Suprapubic skin (tissue), 4 donors: ENCODE measurements around the gene GNAL. TPM values are rescaled to one million over a fixed set of nuclear protein-coding genes. Genes with fewer than 3 reads are reported as not detected.

Experiments used
- DNase-seq, 2 donors: peaks; one replicate each; pipeline ENCODE4 v3.0.0-alpha.2; 2019; ENCODE audit warnings: low spot score in 2 of 2
- H3K27ac ChIP-seq: fragments of 200-600 bp; sonication (generic); one replicate; pipeline ENCODE4 v1.5.1; 2019
- H3K27me3 ChIP-seq: fragments of 200-600 bp; sonication (generic); one replicate; pipeline ENCODE4 v1.5.1; 2019
- H3K36me3 ChIP-seq: fragments of 200-600 bp; sonication (generic); one replicate; pipeline ENCODE4 v1.5.1; 2019
- H3K4me1 ChIP-seq: fragments of 200-600 bp; sonication (generic); one replicate; pipeline ENCODE4 v1.5.1; 2019
- H3K4me3 ChIP-seq: fragments of 200-600 bp; sonication (generic); one replicate; pipeline ENCODE4 v1.5.1; 2019; ENCODE audit warnings: mild to moderate bottlenecking
- H3K9me3 ChIP-seq: fragments of 200-600 bp; sonication (generic); one replicate; pipeline ENCODE4 v1.5.1; 2019
- EP300 ChIP-seq: sonication (generic); formaldehyde crosslinking; IDR thresholded peaks from one replicate; pipeline ENCODE4 v1.6.1; 2017; ENCODE audit warnings: antibody characterized with exemption
- POLR2A ChIP-seq, 2 donors: fragments of 450-650 bp; IDR thresholded peaks; one replicate each; pipeline ENCODE4 v1.6.1; 2017; ENCODE audit warnings: antibody characterized with exemption in 2 of 2, mild to moderate bottlenecking in 2 of 2, moderate library complexity in 2 of 2
- POLR2AphosphoS5 ChIP-seq, 3 donors: sonication (generic); formaldehyde crosslinking; IDR thresholded peaks; one replicate each; pipeline ENCODE4 v1.6.1; 2017; ENCODE audit warnings: antibody characterized with exemption in 3 of 3
- WGBS: methylation state at CpG from one replicate; pipeline ENCODE4 v1.1.5; 2018; 5-methylcytosine and 5-hydroxymethylcytosine counted together
- total RNA-seq, 4 donors: library from RNA; depleted of rRNA; stranded (reverse); fragments of >200 nt; gene quantifications; one replicate each; pipeline ENCODE4 v1.1.0, GENCODE V29; 2016
- TF ChIP-seq, protein P1 (sequence below), 2 donors: fragments of 200-600 bp in 1 of 2; fragments of 450-650 bp in 1 of 2; sonication (generic) in 1 of 2; IDR thresholded peaks; one replicate each; pipeline ENCODE4 v1.5.1; 2016 to 2019; ENCODE audit warnings: antibody characterized with exemption in 2 of 2, mild to moderate bottlenecking in 1 of 2, moderate library complexity in 1 of 2

GNAL gene
- total RNA-seq, 4 donors from 2014 or later: 8.7 to 17.2 (median 15.0) TPM

DNA sequence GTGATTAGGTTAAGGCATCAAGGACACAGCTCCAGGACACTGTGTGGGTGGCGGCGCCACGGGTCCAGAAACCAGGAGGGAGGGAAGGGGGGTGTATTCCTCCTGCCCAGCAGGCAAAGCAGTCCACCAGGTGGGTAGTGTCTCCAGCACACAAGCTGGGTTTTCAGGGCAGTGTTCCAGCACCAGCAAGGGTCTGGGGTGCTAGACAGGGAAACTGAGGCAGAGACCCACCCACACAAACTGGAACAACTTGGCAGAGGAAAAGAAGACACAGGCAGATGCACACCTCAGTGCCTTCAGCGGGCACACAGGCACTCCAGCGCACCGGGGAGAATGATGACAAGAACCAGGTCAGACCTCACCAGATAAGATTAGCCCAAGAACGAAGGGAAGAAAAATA lies 28.4 kb upstream of the GNAL start:
- Histone ChIP-seq H3K4me3 (no peak overlapping the region), H3K9me3 (no peaks in the 10 kb centered on the region), H3K36me3 (no peaks in the 10 kb centered on the region), H3K4me1 (peaks cover under 1% of the 10 kb centered on the region), H3K27ac (no peak overlapping the region), H3K27me3 (peaks cover 13% of the 10 kb centered on the region)
- 94% methylated on average over 7 of the region's 7 CpGs for WGBS
- no peak for DNase-seq
- TF ChIP-seq EP300 (no peak), POLR2A (IDR thresholded peaks at IDR 0.05) (no peak), POLR2AphosphoS5 (IDR thresholded peaks at IDR 0.05) (no peak)
- TF ChIP-seq, protein P1, sequence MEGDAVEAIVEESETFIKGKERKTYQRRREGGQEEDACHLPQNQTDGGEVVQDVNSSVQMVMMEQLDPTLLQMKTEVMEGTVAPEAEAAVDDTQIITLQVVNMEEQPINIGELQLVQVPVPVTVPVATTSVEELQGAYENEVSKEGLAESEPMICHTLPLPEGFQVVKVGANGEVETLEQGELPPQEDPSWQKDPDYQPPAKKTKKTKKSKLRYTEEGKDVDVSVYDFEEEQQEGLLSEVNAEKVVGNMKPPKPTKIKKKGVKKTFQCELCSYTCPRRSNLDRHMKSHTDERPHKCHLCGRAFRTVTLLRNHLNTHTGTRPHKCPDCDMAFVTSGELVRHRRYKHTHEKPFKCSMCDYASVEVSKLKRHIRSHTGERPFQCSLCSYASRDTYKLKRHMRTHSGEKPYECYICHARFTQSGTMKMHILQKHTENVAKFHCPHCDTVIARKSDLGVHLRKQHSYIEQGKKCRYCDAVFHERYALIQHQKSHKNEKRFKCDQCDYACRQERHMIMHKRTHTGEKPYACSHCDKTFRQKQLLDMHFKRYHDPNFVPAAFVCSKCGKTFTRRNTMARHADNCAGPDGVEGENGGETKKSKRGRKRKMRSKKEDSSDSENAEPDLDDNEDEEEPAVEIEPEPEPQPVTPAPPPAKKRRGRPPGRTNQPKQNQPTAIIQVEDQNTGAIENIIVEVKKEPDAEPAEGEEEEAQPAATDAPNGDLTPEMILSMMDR (IDR thresholded peaks at IDR 0.05): no peak

GRCh38 chr18:11661430-11661829 lies 27.6 kb upstream of the GNAL start:
- H3K27me3 ChIP-seq: peaks cover 13% of the 10 kb centered on the region
- H3K4me1 ChIP-seq: no peaks in the 10 kb centered on the region
- no peak overlapping the region for H3K4me3 ChIP-seq
- WGBS: 84% methylated on average over 5 of the region's 5 CpGs
- no peaks in the 10 kb centered on the region for H3K36me3 ChIP-seq
- TF ChIP-seq, protein P1 (IDR thresholded peaks at IDR 0.05): no peak
- TF ChIP-seq POLR2A (IDR thresholded peaks at IDR 0.05) (no peak), EP300 (no peak), POLR2AphosphoS5 (IDR thresholded peaks at IDR 0.05) (no peak)
- no peak for DNase-seq
- H3K9me3 ChIP-seq: no peaks in the 10 kb centered on the region
- no peak overlapping the region for H3K27ac ChIP-seq

DNA sequence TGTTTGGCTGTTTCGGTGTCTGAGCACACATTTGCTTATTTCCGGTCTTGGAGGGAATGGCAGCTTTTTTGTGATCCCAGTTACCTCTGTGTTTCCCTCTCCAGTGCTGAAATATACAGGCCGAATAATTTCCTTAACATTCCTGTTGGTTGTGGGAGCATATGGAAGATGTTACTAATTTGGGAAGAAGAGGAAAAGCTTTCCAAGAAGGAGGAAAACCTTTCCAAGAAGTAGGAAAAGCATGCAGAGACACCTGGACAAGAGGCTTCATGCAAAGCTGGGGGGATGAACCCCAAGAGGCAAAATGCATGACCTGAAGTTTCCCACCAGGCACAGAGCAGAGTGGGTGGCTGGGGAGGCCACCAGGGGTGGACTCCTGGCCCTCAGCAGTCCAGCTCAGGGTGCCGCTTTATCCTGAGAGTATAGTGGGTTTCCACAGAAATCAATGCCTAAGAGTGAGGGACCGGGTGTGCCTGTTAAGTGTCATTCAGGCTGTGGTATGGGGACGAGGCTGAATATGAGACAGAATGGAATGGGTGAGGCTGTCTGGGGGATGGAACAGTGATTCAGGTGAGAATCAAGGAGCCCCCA lies 25.5 kb upstream of the GNAL start:
- no peaks in the 10 kb centered on the region for H3K36me3 ChIP-seq
- WGBS: 72% methylated on average over 6 of the region's 6 CpGs
- no peak overlapping the region for H3K4me3 ChIP-seq
- H3K27me3 ChIP-seq: peaks cover 13% of the 10 kb centered on the region
- TF ChIP-seq POLR2A (IDR thresholded peaks at IDR 0.05) (no peak), EP300 (no peak), POLR2AphosphoS5 (IDR thresholded peaks at IDR 0.05) (no peak)
- TF ChIP-seq, protein P1 (IDR thresholded peaks at IDR 0.05): no peak
- no peak overlapping the region for H3K27ac ChIP-seq
- DNase-seq: no peak
- H3K4me1 ChIP-seq: no peaks in the 10 kb centered on the region
- H3K9me3 ChIP-seq: no peaks in the 10 kb centered on the region

DNA sequence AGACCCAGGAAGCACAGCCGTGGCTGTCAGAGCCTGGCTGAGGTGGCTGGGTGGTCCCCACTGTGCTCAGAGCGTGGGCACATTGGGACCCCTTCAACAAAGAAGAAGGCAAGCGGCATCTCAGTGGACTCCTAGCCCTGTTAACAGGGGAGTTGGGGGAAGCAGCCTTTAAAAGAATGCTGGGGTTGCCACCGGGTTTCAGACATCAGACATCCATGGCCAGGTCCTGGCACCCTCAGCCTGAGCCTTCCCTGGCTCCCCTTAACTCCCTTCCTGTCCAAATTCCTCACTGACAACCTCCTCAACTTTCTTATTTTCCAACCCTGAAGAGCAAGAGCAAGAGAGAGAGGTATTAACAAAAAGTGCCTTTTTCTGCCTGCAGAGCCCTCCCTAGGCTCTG lies 24.8 kb upstream of the GNAL start:
- Histone ChIP-seq H3K27ac (no peak overlapping the region), H3K36me3 (no peaks in the 10 kb centered on the region), H3K4me1 (peaks cover 3% of the 10 kb centered on the region), H3K4me3 (no peak overlapping the region), H3K27me3 (peaks cover 10% of the 10 kb centered on the region), H3K9me3 (no peaks in the 10 kb centered on the region)
- no peak for DNase-seq
- 84% methylated on average over 4 of the region's 4 CpGs for WGBS
- TF ChIP-seq, protein P1 (IDR thresholded peaks at IDR 0.05): no peak
- TF ChIP-seq POLR2AphosphoS5 (IDR thresholded peaks at IDR 0.05) (no peak), EP300 (no peak), POLR2A (IDR thresholded peaks at IDR 0.05) (no peak)

DNA sequence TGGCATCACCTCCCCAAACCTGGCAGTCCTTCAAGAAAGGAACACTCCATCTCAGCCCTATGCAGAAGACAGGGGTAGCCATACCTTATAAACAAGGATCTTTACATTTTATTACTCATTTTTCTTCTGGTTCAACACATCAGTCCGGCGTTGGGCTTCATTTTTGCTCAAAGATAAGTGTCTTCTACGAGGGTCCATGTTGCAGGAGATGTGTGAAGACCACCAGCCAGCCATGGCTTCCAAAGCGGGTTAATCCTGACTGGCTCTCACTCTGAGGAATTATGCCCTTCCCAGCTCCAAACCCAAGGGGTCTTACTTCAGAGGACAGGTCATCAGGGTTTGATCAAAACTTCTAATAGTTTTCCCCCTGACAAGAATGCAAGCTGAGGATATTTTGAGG lies 23.9 kb upstream of the GNAL start:
- no peaks in the 10 kb centered on the region for H3K36me3 ChIP-seq
- no peaks in the 10 kb centered on the region for H3K9me3 ChIP-seq
- H3K4me1 ChIP-seq: peaks cover 10% of the 10 kb centered on the region
- no peak for TF ChIP-seq POLR2A (IDR thresholded peaks at IDR 0.05)
- peaks cover 7% of the 10 kb centered on the region for H3K27me3 ChIP-seq
- no peak for DNase-seq
- 75% methylated on average over 4 of the region's 4 CpGs for WGBS
- no peak overlapping the region for H3K27ac ChIP-seq
- H3K4me3 ChIP-seq: no peak overlapping the region

DNA sequence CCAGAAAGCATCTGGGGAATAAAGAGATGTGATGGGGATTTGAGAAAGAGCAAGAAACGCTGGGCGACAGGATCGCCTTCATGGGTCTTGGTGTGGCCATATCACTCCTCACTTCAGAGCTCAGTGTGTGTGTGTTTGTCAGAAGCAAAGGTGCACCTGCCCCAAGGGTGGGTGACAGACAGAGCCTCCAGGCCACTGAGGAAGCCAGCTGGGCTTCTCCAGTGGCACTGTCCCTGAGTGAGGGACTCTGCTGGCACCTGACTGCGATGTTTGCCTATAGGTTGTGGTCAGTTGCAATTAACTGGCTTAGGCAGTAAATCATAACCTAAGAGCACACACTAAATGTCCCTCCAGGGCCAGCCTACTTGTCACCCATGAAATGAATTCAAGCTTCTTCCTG lies 23.5 kb upstream of the GNAL start:
- Histone ChIP-seq H3K27ac (no peak overlapping the region), H3K4me3 (no peak overlapping the region), H3K4me1 (peaks cover 11% of the 10 kb centered on the region), H3K9me3 (no peaks in the 10 kb centered on the region), H3K36me3 (no peaks in the 10 kb centered on the region), H3K27me3 (peaks cover 7% of the 10 kb centered on the region)
- TF ChIP-seq POLR2A (IDR thresholded peaks at IDR 0.05): no peak
- no peak for TF ChIP-seq EP300
- TF ChIP-seq, protein P1 (IDR thresholded peaks at IDR 0.05): no peak
- no peak for TF ChIP-seq POLR2AphosphoS5 (IDR thresholded peaks at IDR 0.05)
- WGBS: 99% methylated on average over 4 of the region's 4 CpGs
- no peak for DNase-seq
